ENCODE data around the gene TTC31. TPM values are rescaled to one million over a fixed set of nuclear protein-coding genes. Genes with fewer than 3 reads are reported as not detected.

The TTC31 gene
- total RNA-seq, 1 experiment from 2014 or later = 38.3 TPM

DNA sequence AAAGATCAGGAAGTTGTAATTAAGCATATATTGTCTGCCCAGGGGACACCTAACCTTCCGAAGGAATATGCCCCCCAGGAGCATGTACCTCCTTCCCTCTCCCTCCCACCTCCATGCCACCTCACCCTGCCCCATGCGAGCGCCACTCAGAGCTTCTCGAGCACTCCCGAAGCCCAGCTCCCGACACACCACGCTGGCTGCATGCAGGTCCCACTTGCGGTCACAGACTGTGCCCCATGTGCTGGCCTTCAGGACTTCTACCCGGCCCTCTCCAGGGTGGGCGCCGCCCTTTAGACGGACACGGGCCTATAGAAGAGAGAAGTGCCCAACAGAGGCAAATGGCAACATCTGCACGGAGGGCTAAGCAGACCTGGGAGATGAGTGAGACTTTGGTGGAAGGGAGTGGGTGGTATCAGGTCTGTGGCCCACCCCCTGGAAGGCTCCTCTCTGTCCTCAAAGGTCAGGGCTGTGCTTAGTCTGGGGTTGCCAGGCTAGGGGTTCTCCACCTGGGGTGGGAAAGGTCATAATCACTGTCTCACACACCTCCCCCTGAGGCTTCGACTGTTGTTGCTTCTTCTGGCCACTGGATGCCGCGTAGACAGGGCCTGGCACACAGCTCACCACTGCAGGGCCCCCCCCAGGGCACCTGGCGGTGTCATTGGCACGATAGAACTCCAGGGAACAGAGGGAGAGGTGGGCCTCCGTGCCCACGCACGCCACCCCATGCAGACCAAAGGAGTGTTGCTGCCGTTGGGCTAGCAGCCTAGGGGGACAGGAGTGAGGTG lies 53.5 kb downstream of the TTC31 start:
- no peak overlapping the region for H3K4me3 Mint-ChIP-seq
- H3K4me1 Mint-ChIP-seq = peaks cover 8% of the 10 kb centered on the region; the same call in 1 of the 2 replicates
- POLR2A ChIA-PET = no interaction called here
- ATAC-seq (no peak), DNase-seq (ENCODE audit: low spot score) (no peak)
- H3K27ac Mint-ChIP-seq = no peak overlapping the region
- H3K36me3 Mint-ChIP-seq = peaks cover 16% of the 10 kb centered on the region
- H3K9me3 Mint-ChIP-seq = no peaks in the 10 kb centered on the region
- CTCF ChIA-PET = interaction anchor here (1.6 kb wide), 1 partner anchor 10 kb away, joined by 5 read pairs; the partner anchor contains the start of gene DQX1
- 0 out of 2 replicates have a peak, but pooled peaks cover 3% of the 10 kb centered on the region for H3K27me3 Mint-ChIP-seq (ENCODE audit: low read depth)
- TF ChIP-seq ELF4 (CRISPR knock-in tag; IDR thresholded peaks at IDR 0.05; ENCODE audit: low read depth) (no peak), SP1 (CRISPR knock-in tag; conservative IDR thresholded peaks at IDR 0.05) (no peak), ZNF416 (CRISPR knock-in tag; IDR thresholded peaks at IDR 0.05) (no peak), CREB1 (CRISPR knock-in tag; IDR thresholded peaks at IDR 0.05) (no peak), ATF1 (CRISPR knock-in tag; IDR thresholded peaks at IDR 0.05) (no peak), EMX1 (CRISPR knock-in tag; IDR thresholded peaks at IDR 0.05) (no peak), ZBTB21 (CRISPR knock-in tag; IDR thresholded peaks at IDR 0.05; ENCODE audit: borderline replicate concordance) (no peak), ZNF121 (CRISPR knock-in tag; IDR thresholded peaks at IDR 0.05) (no peak)
- TF ChIP-seq, protein P1, sequence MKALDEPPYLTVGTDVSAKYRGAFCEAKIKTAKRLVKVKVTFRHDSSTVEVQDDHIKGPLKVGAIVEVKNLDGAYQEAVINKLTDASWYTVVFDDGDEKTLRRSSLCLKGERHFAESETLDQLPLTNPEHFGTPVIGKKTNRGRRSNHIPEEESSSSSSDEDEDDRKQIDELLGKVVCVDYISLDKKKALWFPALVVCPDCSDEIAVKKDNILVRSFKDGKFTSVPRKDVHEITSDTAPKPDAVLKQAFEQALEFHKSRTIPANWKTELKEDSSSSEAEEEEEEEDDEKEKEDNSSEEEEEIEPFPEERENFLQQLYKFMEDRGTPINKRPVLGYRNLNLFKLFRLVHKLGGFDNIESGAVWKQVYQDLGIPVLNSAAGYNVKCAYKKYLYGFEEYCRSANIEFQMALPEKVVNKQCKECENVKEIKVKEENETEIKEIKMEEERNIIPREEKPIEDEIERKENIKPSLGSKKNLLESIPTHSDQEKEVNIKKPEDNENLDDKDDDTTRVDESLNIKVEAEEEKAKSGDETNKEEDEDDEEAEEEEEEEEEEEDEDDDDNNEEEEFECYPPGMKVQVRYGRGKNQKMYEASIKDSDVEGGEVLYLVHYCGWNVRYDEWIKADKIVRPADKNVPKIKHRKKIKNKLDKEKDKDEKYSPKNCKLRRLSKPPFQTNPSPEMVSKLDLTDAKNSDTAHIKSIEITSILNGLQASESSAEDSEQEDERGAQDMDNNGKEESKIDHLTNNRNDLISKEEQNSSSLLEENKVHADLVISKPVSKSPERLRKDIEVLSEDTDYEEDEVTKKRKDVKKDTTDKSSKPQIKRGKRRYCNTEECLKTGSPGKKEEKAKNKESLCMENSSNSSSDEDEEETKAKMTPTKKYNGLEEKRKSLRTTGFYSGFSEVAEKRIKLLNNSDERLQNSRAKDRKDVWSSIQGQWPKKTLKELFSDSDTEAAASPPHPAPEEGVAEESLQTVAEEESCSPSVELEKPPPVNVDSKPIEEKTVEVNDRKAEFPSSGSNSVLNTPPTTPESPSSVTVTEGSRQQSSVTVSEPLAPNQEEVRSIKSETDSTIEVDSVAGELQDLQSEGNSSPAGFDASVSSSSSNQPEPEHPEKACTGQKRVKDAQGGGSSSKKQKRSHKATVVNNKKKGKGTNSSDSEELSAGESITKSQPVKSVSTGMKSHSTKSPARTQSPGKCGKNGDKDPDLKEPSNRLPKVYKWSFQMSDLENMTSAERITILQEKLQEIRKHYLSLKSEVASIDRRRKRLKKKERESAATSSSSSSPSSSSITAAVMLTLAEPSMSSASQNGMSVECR (CRISPR knock-in tag; IDR thresholded peaks at IDR 0.05; ENCODE audit: borderline replicate concordance) = no peak
- TF ChIP-seq, protein P2, sequence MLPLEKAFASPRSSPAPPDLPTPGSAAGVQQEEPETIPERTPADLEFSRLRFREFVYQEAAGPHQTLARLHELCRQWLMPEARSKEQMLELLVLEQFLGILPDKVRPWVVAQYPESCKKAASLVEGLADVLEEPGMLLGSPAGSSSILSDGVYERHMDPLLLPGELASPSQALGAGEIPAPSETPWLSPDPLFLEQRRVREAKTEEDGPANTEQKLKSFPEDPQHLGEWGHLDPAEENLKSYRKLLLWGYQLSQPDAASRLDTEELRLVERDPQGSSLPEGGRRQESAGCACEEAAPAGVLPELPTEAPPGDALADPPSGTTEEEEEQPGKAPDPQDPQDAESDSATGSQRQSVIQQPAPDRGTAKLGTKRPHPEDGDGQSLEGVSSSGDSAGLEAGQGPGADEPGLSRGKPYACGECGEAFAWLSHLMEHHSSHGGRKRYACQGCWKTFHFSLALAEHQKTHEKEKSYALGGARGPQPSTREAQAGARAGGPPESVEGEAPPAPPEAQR (CRISPR knock-in tag; IDR thresholded peaks at IDR 0.05) = no peak
- TF ChIP-seq, protein P3, sequence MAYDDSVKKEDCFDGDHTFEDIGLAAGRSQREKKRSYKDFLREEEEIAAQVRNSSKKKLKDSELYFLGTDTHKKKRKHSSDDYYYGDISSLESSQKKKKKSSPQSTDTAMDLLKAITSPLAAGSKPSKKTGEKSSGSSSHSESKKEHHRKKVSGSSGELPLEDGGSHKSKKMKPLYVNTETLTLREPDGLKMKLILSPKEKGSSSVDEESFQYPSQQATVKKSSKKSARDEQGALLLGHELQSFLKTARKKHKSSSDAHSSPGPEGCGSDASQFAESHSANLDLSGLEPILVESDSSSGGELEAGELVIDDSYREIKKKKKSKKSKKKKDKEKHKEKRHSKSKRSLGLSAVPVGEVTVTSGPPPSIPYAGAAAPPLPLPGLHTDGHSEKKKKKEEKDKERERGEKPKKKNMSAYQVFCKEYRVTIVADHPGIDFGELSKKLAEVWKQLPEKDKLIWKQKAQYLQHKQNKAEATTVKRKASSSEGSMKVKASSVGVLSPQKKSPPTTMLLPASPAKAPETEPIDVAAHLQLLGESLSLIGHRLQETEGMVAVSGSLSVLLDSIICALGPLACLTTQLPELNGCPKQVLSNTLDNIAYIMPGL (CRISPR knock-in tag; IDR thresholded peaks at IDR 0.05) = no peak
- TF ChIP-seq, protein P4, sequence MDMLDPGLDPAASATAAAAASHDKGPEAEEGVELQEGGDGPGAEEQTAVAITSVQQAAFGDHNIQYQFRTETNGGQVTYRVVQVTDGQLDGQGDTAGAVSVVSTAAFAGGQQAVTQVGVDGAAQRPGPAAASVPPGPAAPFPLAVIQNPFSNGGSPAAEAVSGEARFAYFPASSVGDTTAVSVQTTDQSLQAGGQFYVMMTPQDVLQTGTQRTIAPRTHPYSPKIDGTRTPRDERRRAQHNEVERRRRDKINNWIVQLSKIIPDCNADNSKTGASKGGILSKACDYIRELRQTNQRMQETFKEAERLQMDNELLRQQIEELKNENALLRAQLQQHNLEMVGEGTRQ (CRISPR knock-in tag; IDR thresholded peaks at IDR 0.05) = no peak
- TF ChIP-seq, protein P5, sequence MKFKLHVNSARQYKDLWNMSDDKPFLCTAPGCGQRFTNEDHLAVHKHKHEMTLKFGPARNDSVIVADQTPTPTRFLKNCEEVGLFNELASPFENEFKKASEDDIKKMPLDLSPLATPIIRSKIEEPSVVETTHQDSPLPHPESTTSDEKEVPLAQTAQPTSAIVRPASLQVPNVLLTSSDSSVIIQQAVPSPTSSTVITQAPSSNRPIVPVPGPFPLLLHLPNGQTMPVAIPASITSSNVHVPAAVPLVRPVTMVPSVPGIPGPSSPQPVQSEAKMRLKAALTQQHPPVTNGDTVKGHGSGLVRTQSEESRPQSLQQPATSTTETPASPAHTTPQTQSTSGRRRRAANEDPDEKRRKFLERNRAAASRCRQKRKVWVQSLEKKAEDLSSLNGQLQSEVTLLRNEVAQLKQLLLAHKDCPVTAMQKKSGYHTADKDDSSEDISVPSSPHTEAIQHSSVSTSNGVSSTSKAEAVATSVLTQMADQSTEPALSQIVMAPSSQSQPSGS (CRISPR knock-in tag; IDR thresholded peaks at IDR 0.05; ENCODE audit: borderline replicate concordance, low read depth) = no peak
- TF ChIP-seq, protein P6, sequence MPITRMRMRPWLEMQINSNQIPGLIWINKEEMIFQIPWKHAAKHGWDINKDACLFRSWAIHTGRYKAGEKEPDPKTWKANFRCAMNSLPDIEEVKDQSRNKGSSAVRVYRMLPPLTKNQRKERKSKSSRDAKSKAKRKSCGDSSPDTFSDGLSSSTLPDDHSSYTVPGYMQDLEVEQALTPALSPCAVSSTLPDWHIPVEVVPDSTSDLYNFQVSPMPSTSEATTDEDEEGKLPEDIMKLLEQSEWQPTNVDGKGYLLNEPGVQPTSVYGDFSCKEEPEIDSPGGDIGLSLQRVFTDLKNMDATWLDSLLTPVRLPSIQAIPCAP (CRISPR knock-in tag; IDR thresholded peaks at IDR 0.05) = no peak
- TF ChIP-seq, protein P7, sequence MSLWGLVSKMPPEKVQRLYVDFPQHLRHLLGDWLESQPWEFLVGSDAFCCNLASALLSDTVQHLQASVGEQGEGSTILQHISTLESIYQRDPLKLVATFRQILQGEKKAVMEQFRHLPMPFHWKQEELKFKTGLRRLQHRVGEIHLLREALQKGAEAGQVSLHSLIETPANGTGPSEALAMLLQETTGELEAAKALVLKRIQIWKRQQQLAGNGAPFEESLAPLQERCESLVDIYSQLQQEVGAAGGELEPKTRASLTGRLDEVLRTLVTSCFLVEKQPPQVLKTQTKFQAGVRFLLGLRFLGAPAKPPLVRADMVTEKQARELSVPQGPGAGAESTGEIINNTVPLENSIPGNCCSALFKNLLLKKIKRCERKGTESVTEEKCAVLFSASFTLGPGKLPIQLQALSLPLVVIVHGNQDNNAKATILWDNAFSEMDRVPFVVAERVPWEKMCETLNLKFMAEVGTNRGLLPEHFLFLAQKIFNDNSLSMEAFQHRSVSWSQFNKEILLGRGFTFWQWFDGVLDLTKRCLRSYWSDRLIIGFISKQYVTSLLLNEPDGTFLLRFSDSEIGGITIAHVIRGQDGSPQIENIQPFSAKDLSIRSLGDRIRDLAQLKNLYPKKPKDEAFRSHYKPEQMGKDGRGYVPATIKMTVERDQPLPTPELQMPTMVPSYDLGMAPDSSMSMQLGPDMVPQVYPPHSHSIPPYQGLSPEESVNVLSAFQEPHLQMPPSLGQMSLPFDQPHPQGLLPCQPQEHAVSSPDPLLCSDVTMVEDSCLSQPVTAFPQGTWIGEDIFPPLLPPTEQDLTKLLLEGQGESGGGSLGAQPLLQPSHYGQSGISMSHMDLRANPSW (CRISPR knock-in tag; conservative IDR thresholded peaks at IDR 0.05; ENCODE audit: low read depth) = no peak
- TF ChIP-seq, protein P8, sequence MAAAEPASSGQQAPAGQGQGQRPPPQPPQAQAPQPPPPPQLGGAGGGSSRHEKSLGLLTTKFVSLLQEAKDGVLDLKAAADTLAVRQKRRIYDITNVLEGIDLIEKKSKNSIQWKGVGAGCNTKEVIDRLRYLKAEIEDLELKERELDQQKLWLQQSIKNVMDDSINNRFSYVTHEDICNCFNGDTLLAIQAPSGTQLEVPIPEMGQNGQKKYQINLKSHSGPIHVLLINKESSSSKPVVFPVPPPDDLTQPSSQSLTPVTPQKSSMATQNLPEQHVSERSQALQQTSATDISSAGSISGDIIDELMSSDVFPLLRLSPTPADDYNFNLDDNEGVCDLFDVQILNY (CRISPR knock-in tag; IDR thresholded peaks at IDR 0.05) = no peak
- TF ChIP-seq, protein P9, sequence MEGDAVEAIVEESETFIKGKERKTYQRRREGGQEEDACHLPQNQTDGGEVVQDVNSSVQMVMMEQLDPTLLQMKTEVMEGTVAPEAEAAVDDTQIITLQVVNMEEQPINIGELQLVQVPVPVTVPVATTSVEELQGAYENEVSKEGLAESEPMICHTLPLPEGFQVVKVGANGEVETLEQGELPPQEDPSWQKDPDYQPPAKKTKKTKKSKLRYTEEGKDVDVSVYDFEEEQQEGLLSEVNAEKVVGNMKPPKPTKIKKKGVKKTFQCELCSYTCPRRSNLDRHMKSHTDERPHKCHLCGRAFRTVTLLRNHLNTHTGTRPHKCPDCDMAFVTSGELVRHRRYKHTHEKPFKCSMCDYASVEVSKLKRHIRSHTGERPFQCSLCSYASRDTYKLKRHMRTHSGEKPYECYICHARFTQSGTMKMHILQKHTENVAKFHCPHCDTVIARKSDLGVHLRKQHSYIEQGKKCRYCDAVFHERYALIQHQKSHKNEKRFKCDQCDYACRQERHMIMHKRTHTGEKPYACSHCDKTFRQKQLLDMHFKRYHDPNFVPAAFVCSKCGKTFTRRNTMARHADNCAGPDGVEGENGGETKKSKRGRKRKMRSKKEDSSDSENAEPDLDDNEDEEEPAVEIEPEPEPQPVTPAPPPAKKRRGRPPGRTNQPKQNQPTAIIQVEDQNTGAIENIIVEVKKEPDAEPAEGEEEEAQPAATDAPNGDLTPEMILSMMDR (IDR thresholded peaks at IDR 0.05) = no peak
